Liver (tissue), 9 donors: ENCODE data around the gene CFAP47. TPM values are rescaled to one million over a fixed set of nuclear protein-coding genes. Genes with fewer than 3 reads are reported as not detected.
"Not testable (repeated sequence)": the region's sequence is repeated elsewhere in the genome, so short reads cannot be mapped to it uniquely, and the experiment has no call there.

Experiments used
- DNase-seq: peaks from one replicate; pipeline ENCODE4 v3.0.0-alpha.2; 2017; ENCODE audit warnings: low spot score
- H3K27ac ChIP-seq, 2 donors: one replicate each; pipeline ENCODE4 v1.7.0; 2013; ENCODE audit warnings: inconsistent platforms in 2 of 2, low read length in 2 of 2, control low read depth in 1 of 2, low read depth in 1 of 2, mild to moderate bottlenecking in 1 of 2
- H3K27me3 ChIP-seq, 4 donors: one replicate each; pipeline versions ENCODE4 v1.6.1 to v1.7.0; 2013; ENCODE audit warnings: low read length in 3 of 4, inconsistent platforms in 1 of 4, mild to moderate bottlenecking in 1 of 4, moderate library complexity in 1 of 4; ENCODE audit not compliant: control insufficient read depth in 4 of 4, insufficient read depth in 4 of 4
- H3K36me3 ChIP-seq, 4 donors: one replicate each; pipeline versions ENCODE4 v1.6.1 to v1.7.0; 2013; ENCODE audit warnings: low read length in 3 of 4, mild to moderate bottlenecking in 3 of 4, low read depth in 1 of 4, moderate library complexity in 1 of 4; ENCODE audit not compliant: control insufficient read depth in 4 of 4, insufficient read depth in 3 of 4
- H3K4me1 ChIP-seq, 4 donors: one replicate each; pipeline versions ENCODE4 v1.6.1 to v1.7.0; 2013; ENCODE audit warnings: low read length in 3 of 4, mild to moderate bottlenecking in 3 of 4, moderate library complexity in 1 of 4; ENCODE audit not compliant: control insufficient read depth in 4 of 4, insufficient read depth in 4 of 4
- H3K4me3 ChIP-seq, 3 donors: one replicate each; pipeline versions ENCODE4 v1.6.1 to v1.7.0; 2013; ENCODE audit warnings: low read length in 3 of 3, control low read depth in 1 of 3, low read depth in 1 of 3, mild to moderate bottlenecking in 1 of 3
- H3K9ac ChIP-seq, 2 donors: one replicate each; pipeline ENCODE4 v1.7.0; 2013; ENCODE audit warnings: low read length in 2 of 2, mild to moderate bottlenecking in 2 of 2, moderate library complexity in 2 of 2, control low read depth in 1 of 2, low read depth in 1 of 2
- H3K9me3 ChIP-seq, 4 donors: one replicate each; pipeline versions ENCODE4 v1.6.1 to v1.7.0; 2013; ENCODE audit warnings: low read length in 3 of 4; ENCODE audit not compliant: control insufficient read depth in 4 of 4
- EGR1 ChIP-seq, 2 donors: IDR thresholded peaks; 2 replicates each; pipeline ENCODE4 v1.6.1; 2016 to 2018; ENCODE audit warnings: antibody characterized with exemption in 2 of 2, low read depth in 2 of 2
- FOXA1 ChIP-seq: IDR thresholded peaks from 2 replicates; pipeline ENCODE4 v1.6.1; 2016; ENCODE audit warnings: antibody characterized with exemption
- FOXA2 ChIP-seq: IDR thresholded peaks from 2 replicates; pipeline ENCODE4 v1.6.1; 2016; ENCODE audit warnings: antibody characterized with exemption
- GABPA ChIP-seq, 2 donors: IDR thresholded peaks in 1 of 2; conservative IDR thresholded peaks in 1 of 2; 2 replicates each; pipeline ENCODE4 v1.6.1; 2016; ENCODE audit warnings: antibody characterized with exemption in 2 of 2, mild to moderate bottlenecking in 1 of 2, moderate library complexity in 1 of 2
- HNF4A ChIP-seq, 2 donors: conservative IDR thresholded peaks; 2 replicates each; pipeline ENCODE4 v1.6.1; 2016; ENCODE audit warnings: antibody characterized with exemption in 2 of 2, mild to moderate bottlenecking in 2 of 2
- JUND ChIP-seq, 2 donors: IDR thresholded peaks; 2 replicates each; pipeline ENCODE4 v1.6.1; 2016; ENCODE audit warnings: antibody characterized with exemption in 2 of 2
- NR2F2 ChIP-seq: IDR thresholded peaks from 2 replicates; pipeline ENCODE4 v1.6.1; 2016; ENCODE audit warnings: antibody characterized with exemption
- RAD21 ChIP-seq, 2 donors: IDR thresholded peaks; 2 replicates each; pipeline ENCODE4 v1.6.1; 2016; ENCODE audit warnings: antibody characterized with exemption in 2 of 2, mild to moderate bottlenecking in 2 of 2
- RXRA ChIP-seq, 2 donors: IDR thresholded peaks; 2 replicates each; pipeline ENCODE4 v1.6.1; 2017 to 2018; ENCODE audit warnings: antibody characterized with exemption in 2 of 2, mild to moderate bottlenecking in 1 of 2
- SP1 ChIP-seq: IDR thresholded peaks from 2 replicates; pipeline ENCODE4 v1.6.1; 2018; ENCODE audit warnings: antibody characterized with exemption, mild to moderate bottlenecking
- TAF1 ChIP-seq: conservative IDR thresholded peaks from 2 replicates; pipeline ENCODE4 v1.6.1; 2016; ENCODE audit warnings: antibody characterized with exemption, mild to moderate bottlenecking
- WGBS: extraction: QIAGEN DNeasy Blood & Tissue Kit; methylation state at CpG from one replicate; pipeline ENCODE4 v1.1.7; 2013; 5-methylcytosine and 5-hydroxymethylcytosine counted together
- polyA plus RNA-seq, 2 donors: library from polyadenylated mRNA; stranded (reverse) in 1 of 2; unstranded in 1 of 2; fragments of 200-250 nt in 1 of 2; fragments of >200 nt in 1 of 2; fragmentation: Nextera tagmentation in 1 of 2; extraction: Ambion mirVana in 1 of 2; gene quantifications; one replicate each; pipeline versions ENCODE4 v1.2.1 to v1.2.3, GENCODE V29; 2013 to 2015
- total RNA-seq, 2 donors: library from RNA; depleted of rRNA; stranded (reverse); fragments of >200 nt; gene quantifications; one replicate each; pipeline ENCODE4 v1.2.3, GENCODE V29; 2014
- TF ChIP-seq, protein P1 (sequence below): IDR thresholded peaks from 2 replicates; pipeline ENCODE4 v1.6.1; 2016; ENCODE audit warnings: antibody characterized with exemption
- TF ChIP-seq, protein P2 (sequence below): IDR thresholded peaks from 2 replicates; pipeline ENCODE4 v1.6.1; 2016; ENCODE audit warnings: antibody characterized with exemption, mild to moderate bottlenecking
- TF ChIP-seq, protein P3 (sequence below): IDR thresholded peaks from 2 replicates; pipeline ENCODE4 v1.6.1; 2016; ENCODE audit warnings: antibody characterized with exemption
- donor health status: healthy.
- donor health status: healthy.
- donor health status: healthy.
- donor health status: healthy.
- donor health status: healthy.

CFAP47 gene
- total and polyA plus RNA-seq, 4 donors: under 0.01 to 0.03 (median 0.01) TPM; not detected in 1

DNA sequence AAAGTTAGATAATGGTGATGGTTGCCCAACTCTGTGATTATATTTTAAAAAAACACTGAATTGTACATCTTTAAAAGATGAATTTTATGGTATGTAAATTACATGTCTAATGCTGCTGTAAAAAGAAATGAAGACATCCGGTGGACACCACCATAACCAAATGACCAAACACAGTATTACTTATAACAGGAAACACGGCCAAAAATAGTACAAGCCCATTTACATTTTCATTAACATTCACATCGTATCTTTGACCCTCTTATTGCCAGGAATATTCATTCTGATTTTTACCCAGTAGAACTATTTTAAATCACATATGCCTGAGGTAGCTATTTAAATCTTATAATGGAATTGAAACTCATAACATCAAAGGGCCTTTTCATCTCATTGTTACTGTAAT lies 143.2 kb downstream of the CFAP47 start:
- WGBS: 87% methylated on average over 3 of the region's 3 CpGs
- no peaks in the 10 kb centered on the region for H3K4me1 ChIP-seq
- no peak for TF ChIP-seq GABPA (IDR thresholded peaks at IDR 0.05 in 1 of 2, conservative IDR thresholded peaks at IDR 0.05 in 1 of 2)
- TF ChIP-seq HNF4A (conservative IDR thresholded peaks at IDR 0.05): no peak
- TF ChIP-seq, protein P1, sequence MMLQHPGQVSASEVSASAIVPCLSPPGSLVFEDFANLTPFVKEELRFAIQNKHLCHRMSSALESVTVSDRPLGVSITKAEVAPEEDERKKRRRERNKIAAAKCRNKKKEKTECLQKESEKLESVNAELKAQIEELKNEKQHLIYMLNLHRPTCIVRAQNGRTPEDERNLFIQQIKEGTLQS: no peak
- no peak for TF ChIP-seq RXRA (IDR thresholded peaks at IDR 0.05)
- TF ChIP-seq EGR1 (IDR thresholded peaks at IDR 0.05; ENCODE audit: low read depth in 2 of 2): no peak
- TF ChIP-seq JUND (IDR thresholded peaks at IDR 0.05): no peak

DNA sequence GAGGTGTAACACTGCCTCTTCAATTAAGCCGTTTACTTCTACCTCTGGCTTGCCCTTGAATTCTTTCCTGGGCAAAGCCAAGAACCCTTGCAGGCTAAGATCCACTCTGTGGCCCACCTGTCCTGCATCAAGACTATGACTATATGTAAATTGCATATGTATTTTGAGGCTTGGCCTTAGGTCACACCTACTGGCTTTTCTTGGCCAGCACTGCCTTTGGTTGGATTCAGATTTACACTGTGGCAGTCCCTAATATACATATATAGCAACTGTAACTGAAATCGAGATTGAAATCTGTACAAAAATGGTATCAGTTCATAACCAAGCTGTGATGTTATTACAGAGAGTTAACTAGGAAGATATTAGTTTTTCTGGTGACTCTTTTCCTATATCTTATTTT lies 151.5 kb downstream of the CFAP47 start:
- TF ChIP-seq NR2F2: no peak
- TF ChIP-seq, protein P1: no peak
- TF ChIP-seq FOXA1: no peak
- TF ChIP-seq SP1: no peak
- TF ChIP-seq FOXA2: no peak
- TF ChIP-seq TAF1: no peak
- TF ChIP-seq RAD21 (IDR thresholded peaks at IDR 0.05): no peak
- no peak for TF ChIP-seq EGR1 (IDR thresholded peaks at IDR 0.05; ENCODE audit: low read depth in 2 of 2)
- no peak for TF ChIP-seq RXRA (IDR thresholded peaks at IDR 0.05)
- Histone ChIP-seq H3K27me3 (no peaks in the 10 kb centered on the region), H3K27ac (no peak overlapping the region), H3K36me3 (no peaks in the 10 kb centered on the region), H3K4me3 (no peak overlapping the region), H3K4me1 (no peaks in the 10 kb centered on the region), H3K9ac (no peak overlapping the region), H3K9me3 (no peaks in the 10 kb centered on the region)
- 78% methylated on average over 2 of the region's 2 CpGs for WGBS
- DNase-seq: no peak

More for the DNA sequence above, 143.2 kb downstream of the CFAP47 start:
- no peaks in the 10 kb centered on the region for H3K36me3 ChIP-seq
- no peak overlapping the region for H3K9ac ChIP-seq
- no peak for DNase-seq
- no peaks in the 10 kb centered on the region for H3K27me3 ChIP-seq
- no peak overlapping the region for H3K4me3 ChIP-seq
- H3K9me3 ChIP-seq: no peaks in the 10 kb centered on the region
- no peak overlapping the region for H3K27ac ChIP-seq

DNA sequence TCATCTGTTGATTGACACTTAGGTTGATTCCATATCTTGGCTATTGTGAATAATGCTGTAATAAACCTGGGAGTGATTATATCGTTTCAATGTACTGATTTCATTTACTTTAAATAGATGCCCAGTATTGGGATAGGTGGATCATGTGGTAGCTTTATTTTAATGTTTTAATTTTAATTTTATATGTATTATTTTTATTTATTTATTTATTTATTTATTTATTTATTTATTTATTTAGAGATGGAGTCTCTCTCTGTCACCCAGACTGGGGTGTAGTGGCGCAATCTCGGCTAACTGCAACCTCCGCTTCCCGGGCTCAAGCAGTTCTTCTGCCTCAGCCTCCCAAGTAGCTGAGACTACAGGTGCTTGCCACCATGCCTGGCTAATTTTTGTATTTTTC lies 155.5 kb downstream of the CFAP47 start:
- not testable (repeated sequence) for H3K9ac ChIP-seq, H3K4me1 ChIP-seq, H3K27ac ChIP-seq, H3K4me3 ChIP-seq, DNase-seq, H3K27me3 ChIP-seq, H3K9me3 ChIP-seq, H3K36me3 ChIP-seq
- 92% methylated on average over 5 of the region's 5 CpGs for WGBS

DNA sequence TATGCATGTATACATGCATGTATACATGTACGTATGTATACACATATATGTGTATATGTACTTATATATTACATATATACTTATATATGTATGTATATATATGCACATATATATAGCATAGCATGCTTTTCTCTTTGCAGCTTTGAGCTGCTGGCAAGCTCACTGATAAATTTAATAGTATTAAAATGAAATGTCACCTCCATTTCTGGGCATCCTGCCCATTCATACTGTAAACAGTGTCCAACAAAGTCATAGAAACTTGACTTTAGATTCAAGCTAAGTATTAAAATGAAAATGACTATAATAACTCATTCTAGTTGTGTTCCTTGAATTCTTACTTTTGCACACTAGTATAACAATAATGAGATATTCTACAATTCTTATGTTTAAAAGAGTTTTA lies 163.7 kb downstream of the CFAP47 start:
- Histone ChIP-seq H3K4me3 (no peak overlapping the region), H3K4me1 (no peaks in the 10 kb centered on the region), H3K27me3 (no peaks in the 10 kb centered on the region), H3K9me3 (no peaks in the 10 kb centered on the region), H3K36me3 (no peaks in the 10 kb centered on the region), H3K27ac (no peak overlapping the region), H3K9ac (no peak overlapping the region)
- WGBS: 79% methylated on average over 1 of the region's 1 CpG
- TF ChIP-seq FOXA2: no peak
- TF ChIP-seq SP1: no peak
- TF ChIP-seq, protein P2, sequence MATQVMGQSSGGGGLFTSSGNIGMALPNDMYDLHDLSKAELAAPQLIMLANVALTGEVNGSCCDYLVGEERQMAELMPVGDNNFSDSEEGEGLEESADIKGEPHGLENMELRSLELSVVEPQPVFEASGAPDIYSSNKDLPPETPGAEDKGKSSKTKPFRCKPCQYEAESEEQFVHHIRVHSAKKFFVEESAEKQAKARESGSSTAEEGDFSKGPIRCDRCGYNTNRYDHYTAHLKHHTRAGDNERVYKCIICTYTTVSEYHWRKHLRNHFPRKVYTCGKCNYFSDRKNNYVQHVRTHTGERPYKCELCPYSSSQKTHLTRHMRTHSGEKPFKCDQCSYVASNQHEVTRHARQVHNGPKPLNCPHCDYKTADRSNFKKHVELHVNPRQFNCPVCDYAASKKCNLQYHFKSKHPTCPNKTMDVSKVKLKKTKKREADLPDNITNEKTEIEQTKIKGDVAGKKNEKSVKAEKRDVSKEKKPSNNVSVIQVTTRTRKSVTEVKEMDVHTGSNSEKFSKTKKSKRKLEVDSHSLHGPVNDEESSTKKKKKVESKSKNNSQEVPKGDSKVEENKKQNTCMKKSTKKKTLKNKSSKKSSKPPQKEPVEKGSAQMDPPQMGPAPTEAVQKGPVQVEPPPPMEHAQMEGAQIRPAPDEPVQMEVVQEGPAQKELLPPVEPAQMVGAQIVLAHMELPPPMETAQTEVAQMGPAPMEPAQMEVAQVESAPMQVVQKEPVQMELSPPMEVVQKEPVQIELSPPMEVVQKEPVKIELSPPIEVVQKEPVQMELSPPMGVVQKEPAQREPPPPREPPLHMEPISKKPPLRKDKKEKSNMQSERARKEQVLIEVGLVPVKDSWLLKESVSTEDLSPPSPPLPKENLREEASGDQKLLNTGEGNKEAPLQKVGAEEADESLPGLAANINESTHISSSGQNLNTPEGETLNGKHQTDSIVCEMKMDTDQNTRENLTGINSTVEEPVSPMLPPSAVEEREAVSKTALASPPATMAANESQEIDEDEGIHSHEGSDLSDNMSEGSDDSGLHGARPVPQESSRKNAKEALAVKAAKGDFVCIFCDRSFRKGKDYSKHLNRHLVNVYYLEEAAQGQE: no peak
- no peak for TF ChIP-seq FOXA1
- no peak for TF ChIP-seq GABPA (IDR thresholded peaks at IDR 0.05 in 1 of 2, conservative IDR thresholded peaks at IDR 0.05 in 1 of 2)
- no peak for TF ChIP-seq NR2F2
- TF ChIP-seq JUND (IDR thresholded peaks at IDR 0.05): no peak
- no peak for TF ChIP-seq EGR1 (IDR thresholded peaks at IDR 0.05; ENCODE audit: low read depth in 2 of 2)
- TF ChIP-seq HNF4A (conservative IDR thresholded peaks at IDR 0.05): no peak
- TF ChIP-seq RAD21 (IDR thresholded peaks at IDR 0.05): no peak
- TF ChIP-seq, protein P3, sequence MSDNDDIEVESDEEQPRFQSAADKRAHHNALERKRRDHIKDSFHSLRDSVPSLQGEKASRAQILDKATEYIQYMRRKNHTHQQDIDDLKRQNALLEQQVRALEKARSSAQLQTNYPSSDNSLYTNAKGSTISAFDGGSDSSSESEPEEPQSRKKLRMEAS: no peak
- TF ChIP-seq, protein P1: no peak
- no peak for TF ChIP-seq RXRA (IDR thresholded peaks at IDR 0.05)
- no peak for DNase-seq
